Osteoblast (primary cell): ENCODE data around the gene SERTAD1. TPM values are rescaled to one million over a fixed set of nuclear protein-coding genes. Genes with fewer than 3 reads are reported as not detected.
"Not testable (repeated sequence)": the region's sequence is repeated elsewhere in the genome, so short reads cannot be mapped to it uniquely, and the experiment has no call there.

Source experiments
- DNase-seq: peaks from one replicate; pipeline ENCODE4 v3.0.0; 2011; ENCODE audit warnings: low spot score, mixed read lengths; ENCODE audit not compliant: insufficient read length; ENCODE audit errors: missing footprints
- H2AFZ ChIP-seq: 2 replicates; pipeline ENCODE4 v1.6.0; 2011; ENCODE audit warnings: mild to moderate bottlenecking, low read length
- H3K27ac ChIP-seq: 2 replicates; pipeline ENCODE4 v1.5.1; 2011; ENCODE audit warnings: mild to moderate bottlenecking, low read depth, low read length, moderate library complexity
- H3K27me3 ChIP-seq: 2 replicates; pipeline ENCODE4 v1.6.0; 2012; ENCODE audit warnings: mild to moderate bottlenecking, control low read depth, inconsistent platforms, low read length, moderate library complexity; ENCODE audit not compliant: insufficient read depth
- H3K36me3 ChIP-seq: 2 replicates; pipeline ENCODE4 v1.5.1; 2011; ENCODE audit warnings: mild to moderate bottlenecking, low read length, control low read depth, moderate library complexity; ENCODE audit not compliant: insufficient read depth
- H3K4me1 ChIP-seq: 2 replicates; pipeline ENCODE4 v1.5.1; 2011; ENCODE audit warnings: mild to moderate bottlenecking, low read length, control low read depth, moderate library complexity; ENCODE audit not compliant: insufficient read depth
- H3K4me2 ChIP-seq: 2 replicates; pipeline ENCODE4 v1.6.0; 2011; ENCODE audit warnings: mild to moderate bottlenecking, low read length; ENCODE audit not compliant: insufficient read depth
- H3K4me3 ChIP-seq: fragments of 200-600 bp; sonication (generic); 3 replicates; pipeline ENCODE4 v1.5.1; 2012; ENCODE audit warnings: mild to moderate bottlenecking, low read length, inconsistent platforms; ENCODE audit not compliant: insufficient read depth
- H3K79me2 ChIP-seq: 2 replicates; pipeline ENCODE4 v1.6.0; 2012; ENCODE audit warnings: mild to moderate bottlenecking, low read length, control low read depth, inconsistent platforms; ENCODE audit not compliant: insufficient read depth
- H3K9me3 ChIP-seq: 2 replicates; pipeline ENCODE4 v1.5.1; 2011; ENCODE audit warnings: low read depth, low read length, control low read depth
- H4K20me1 ChIP-seq: 2 replicates; pipeline ENCODE4 v1.6.0; 2012; ENCODE audit warnings: mild to moderate bottlenecking, low read length, control low read depth; ENCODE audit not compliant: insufficient read depth
- total RNA-seq: library from RNA; depleted of rRNA; stranded (reverse); fragments of >200 nt; gene quantifications from 2 replicates; pipeline ENCODE4 v1.2.3, GENCODE V29; 2012
- TF ChIP-seq, protein P1 (sequence below): IDR thresholded peaks from 2 replicates; pipeline ENCODE4 v1.5.1; 2011; ENCODE audit warnings: mild to moderate bottlenecking, low read depth, low read length, moderate library complexity; ENCODE audit errors: extremely low read depth

The SERTAD1 gene
- total RNA-seq, 1 donor: 15.2 TPM

DNA sequence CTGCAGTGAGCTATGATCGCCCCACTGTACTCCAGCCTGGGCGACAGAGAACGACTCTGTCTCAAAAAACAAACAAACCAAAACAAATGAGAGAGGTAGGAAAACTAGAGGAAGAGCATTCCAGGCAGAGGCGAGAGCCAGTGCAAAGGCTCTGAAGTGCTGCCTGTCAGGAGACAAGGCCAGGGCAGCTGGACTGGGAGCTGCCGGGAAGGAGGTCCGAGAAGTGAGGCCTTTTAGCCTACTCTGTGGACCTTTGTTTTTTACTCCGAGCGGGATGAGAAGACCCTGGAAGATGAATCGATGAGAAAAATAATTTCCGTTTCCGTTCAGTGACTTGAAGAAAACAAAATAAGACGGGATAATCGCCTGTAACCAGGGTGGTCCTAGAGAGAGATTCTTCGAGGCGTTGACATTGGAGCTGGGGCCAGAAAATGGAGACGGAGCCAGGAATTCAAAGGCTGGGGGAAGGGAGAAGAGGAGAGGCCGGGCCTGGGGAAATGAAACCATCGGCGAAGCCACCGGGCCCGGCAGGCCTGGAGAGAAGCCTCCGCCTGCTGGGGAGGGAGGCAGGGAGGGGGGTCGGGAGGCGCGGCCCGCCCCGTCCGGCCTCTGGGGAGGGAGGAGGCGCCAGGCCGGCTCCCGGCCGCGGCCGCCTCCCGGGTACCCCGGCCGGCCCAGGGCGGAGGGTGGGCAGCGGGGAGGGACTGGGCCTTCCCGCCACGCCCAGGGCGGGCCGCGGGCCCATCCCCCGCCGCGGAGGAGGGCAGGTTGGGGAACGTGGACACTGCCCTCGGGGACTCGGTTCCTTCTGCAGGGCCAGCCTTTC lies 7.8 kb upstream of the SERTAD1 start:
- H3K4me3 ChIP-seq: peak overlapping the region; percentile 70
- no peaks in the 10 kb centered on the region for H3K36me3 ChIP-seq
- no peaks in the 10 kb centered on the region for H4K20me1 ChIP-seq
- peaks cover 12% of the 10 kb centered on the region for H3K4me1 ChIP-seq
- peak overlapping the region; percentile 86 for H3K27ac ChIP-seq
- peak; percentile 98 for DNase-seq
- H3K9me3 ChIP-seq: no peaks in the 10 kb centered on the region
- H3K79me2 ChIP-seq: no peaks in the 10 kb centered on the region
- peak overlapping the region; percentile 89 for H2AFZ ChIP-seq
- TF ChIP-seq, protein P1, sequence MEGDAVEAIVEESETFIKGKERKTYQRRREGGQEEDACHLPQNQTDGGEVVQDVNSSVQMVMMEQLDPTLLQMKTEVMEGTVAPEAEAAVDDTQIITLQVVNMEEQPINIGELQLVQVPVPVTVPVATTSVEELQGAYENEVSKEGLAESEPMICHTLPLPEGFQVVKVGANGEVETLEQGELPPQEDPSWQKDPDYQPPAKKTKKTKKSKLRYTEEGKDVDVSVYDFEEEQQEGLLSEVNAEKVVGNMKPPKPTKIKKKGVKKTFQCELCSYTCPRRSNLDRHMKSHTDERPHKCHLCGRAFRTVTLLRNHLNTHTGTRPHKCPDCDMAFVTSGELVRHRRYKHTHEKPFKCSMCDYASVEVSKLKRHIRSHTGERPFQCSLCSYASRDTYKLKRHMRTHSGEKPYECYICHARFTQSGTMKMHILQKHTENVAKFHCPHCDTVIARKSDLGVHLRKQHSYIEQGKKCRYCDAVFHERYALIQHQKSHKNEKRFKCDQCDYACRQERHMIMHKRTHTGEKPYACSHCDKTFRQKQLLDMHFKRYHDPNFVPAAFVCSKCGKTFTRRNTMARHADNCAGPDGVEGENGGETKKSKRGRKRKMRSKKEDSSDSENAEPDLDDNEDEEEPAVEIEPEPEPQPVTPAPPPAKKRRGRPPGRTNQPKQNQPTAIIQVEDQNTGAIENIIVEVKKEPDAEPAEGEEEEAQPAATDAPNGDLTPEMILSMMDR: no peak
- no peaks in the 10 kb centered on the region for H3K27me3 ChIP-seq
- peak overlapping the region; percentile 86 for H3K4me2 ChIP-seq

DNA sequence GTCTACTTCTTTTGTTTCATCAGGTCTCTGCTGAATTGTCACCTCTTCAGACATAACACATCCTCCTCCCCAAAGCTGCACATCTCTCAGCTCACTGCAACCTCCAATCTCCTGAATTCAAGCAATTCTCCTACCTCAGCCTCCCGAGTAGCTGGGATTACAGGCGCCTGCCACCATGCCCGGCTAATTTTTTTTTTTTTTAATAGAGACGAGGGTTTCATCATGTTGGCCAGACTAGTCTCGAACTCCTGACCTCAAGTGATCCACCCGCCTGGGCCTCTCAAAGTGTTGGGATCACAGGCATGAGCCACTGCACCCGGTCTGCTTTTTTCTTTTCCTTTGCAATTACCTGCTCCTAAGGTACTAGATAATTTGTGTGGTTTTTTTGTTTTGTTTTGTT lies 7.0 kb upstream of the SERTAD1 start:
- Histone ChIP-seq H3K4me2 (peak overlapping the region; percentile 86), H3K4me1 (peaks cover 12% of the 10 kb centered on the region), H3K4me3 (peak overlapping the region; percentile 70), H3K27ac (peak overlapping the region; percentile 86), H2AFZ (peak overlapping the region; percentile 87)
- not testable (repeated sequence) for H3K36me3 ChIP-seq, H3K27me3 ChIP-seq, H3K79me2 ChIP-seq, H4K20me1 ChIP-seq, DNase-seq, H3K9me3 ChIP-seq

DNA sequence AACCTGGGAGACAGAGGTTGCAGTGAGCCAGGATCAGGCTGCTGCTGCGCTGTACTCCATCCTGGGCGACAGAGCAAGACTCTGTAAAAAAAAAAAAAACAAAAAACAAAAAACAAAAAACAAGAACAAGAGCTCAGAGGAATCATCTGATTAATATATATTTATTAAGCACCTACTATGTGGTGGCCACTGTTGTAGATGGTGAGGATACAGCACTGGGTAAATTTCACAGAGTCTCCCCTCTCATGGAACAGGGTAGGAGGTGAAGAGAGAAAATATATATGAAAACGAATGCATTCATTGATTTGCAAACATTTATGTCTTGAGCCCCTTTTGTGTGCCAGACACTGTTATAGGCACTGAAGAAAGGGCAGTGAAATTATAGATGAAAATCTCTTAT lies 5.9 kb upstream of the SERTAD1 start:
- H4K20me1 ChIP-seq: no peaks in the 10 kb centered on the region
- H3K79me2 ChIP-seq: no peaks in the 10 kb centered on the region
- no peaks in the 10 kb centered on the region for H3K36me3 ChIP-seq
- TF ChIP-seq, protein P1: no peak
- no peak overlapping the region for H3K27ac ChIP-seq
- H2AFZ ChIP-seq: no peak overlapping the region
- DNase-seq: no peak
- no peaks in the 10 kb centered on the region for H3K27me3 ChIP-seq
- no peak overlapping the region for H3K4me2 ChIP-seq
- H3K4me1 ChIP-seq: peaks cover 12% of the 10 kb centered on the region
- H3K4me3 ChIP-seq: no peak overlapping the region
- no peaks in the 10 kb centered on the region for H3K9me3 ChIP-seq

DNA sequence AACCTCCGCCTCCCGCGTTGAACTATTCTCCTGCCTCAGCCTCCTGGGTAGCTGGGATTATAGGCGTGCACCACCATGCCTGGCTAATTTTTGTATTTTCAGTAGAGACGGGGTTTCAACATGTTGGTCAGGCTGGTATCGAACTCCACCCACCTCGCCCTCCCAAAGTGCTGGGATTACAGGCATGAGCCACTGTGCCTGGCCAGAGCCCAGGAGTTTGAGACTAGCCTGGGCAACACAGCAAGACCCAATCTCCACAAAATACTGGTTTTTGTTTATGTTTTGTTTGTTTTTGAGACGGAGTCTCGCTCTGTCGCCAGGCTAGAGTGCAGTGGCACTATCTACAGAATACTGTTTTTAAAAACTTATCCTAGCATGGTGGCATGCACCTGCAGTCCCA lies 4.5 kb upstream of the SERTAD1 start:
- peaks cover 16% of the 10 kb centered on the region for H3K4me1 ChIP-seq
- DNase-seq, H3K36me3 ChIP-seq, H4K20me1 ChIP-seq, H3K4me2 ChIP-seq, H2AFZ ChIP-seq, H3K27ac ChIP-seq, H3K79me2 ChIP-seq, H3K4me3 ChIP-seq, H3K9me3 ChIP-seq, H3K27me3 ChIP-seq: not testable (repeated sequence)

DNA sequence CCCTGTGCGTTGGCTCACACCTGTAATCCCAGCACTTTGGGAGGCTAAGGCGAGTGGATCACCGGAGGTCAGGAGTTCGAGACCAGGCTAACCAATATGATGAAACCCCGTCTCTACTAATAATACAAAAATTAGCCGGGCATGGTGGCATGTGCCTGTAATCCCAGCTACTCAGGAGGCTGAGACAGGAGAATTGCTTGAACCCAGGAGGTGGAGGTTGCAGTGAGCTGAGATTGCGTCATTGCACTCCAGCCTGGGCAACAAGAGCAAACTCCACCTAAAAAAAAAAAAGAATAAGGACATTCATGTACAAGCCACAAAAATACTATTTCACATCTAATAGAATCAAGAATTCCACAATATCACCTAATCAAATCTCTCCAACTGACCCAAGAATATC lies 2.4 kb upstream of the SERTAD1 start:
- H3K27me3 ChIP-seq, H3K4me2 ChIP-seq, H3K27ac ChIP-seq, H3K36me3 ChIP-seq, H4K20me1 ChIP-seq, H3K4me3 ChIP-seq, H3K9me3 ChIP-seq, H2AFZ ChIP-seq, DNase-seq: not testable (repeated sequence)
- H3K4me1 ChIP-seq: peaks cover 12% of the 10 kb centered on the region
- peaks cover 19% of the 10 kb centered on the region for H3K79me2 ChIP-seq
